ENCODE data around the gene SCML1. TPM values are rescaled to one million over a fixed set of nuclear protein-coding genes. Genes with fewer than 3 reads are reported as not detected.
"Not testable (repeated sequence)": the region's sequence is repeated elsewhere in the genome, so short reads cannot be mapped to it uniquely, and the experiment has no call there.

Gene SCML1
- total RNA-seq, 2 donors from 2014 or later: 5.6 to 20.1 TPM

- H3K4me1 ChIP-seq (ENCODE audit: control insufficient read depth in 1 of 2, low read depth in 2 of 2): no peaks in the 10 kb centered on the region
- H3K36me3 ChIP-seq: no peaks in the 10 kb centered on the region
- no peaks in the 10 kb centered on the region for H3K27me3 ChIP-seq (replicated peaks; ENCODE audit: insufficient read depth)
- H3K4me3 ChIP-seq: no peak overlapping the region
- TF ChIP-seq CTCF (IDR thresholded peaks at IDR 0.05): no peak
- no peak overlapping the region for H3K27ac ChIP-seq
- DNase-seq (ENCODE audit: low spot score): no peak
- ATAC-seq (ENCODE audit: insufficient number of reproducible peaks, low FRiP score, low read depth): no peak
- H3K9me3 ChIP-seq: no peaks in the 10 kb centered on the region
These were observed 36.1 kb downstream of the SCML1 start for GRCh38 chrX:17773221-17773876.

GRCh38 chrX:17774053-17774452 lies 36.8 kb downstream of the SCML1 start:
- no peaks in the 10 kb centered on the region for H3K36me3 ChIP-seq

GRCh38 chrX:17778997-17779396 lies 41.7 kb downstream of the SCML1 start:
- H3K27me3 ChIP-seq (replicated peaks; ENCODE audit: insufficient read depth): no peaks in the 10 kb centered on the region
- ATAC-seq (ENCODE audit: insufficient number of reproducible peaks, low FRiP score, low read depth): no peak

More at GRCh38 chrX:17774053-17774452, 36.8 kb downstream of the SCML1 start:
- no peaks in the 10 kb centered on the region for H3K27me3 ChIP-seq (replicated peaks; ENCODE audit: insufficient read depth)
- no peak overlapping the region for H3K4me3 ChIP-seq
- no peak for ATAC-seq (ENCODE audit: insufficient number of reproducible peaks, low FRiP score, low read depth)
- H3K9me3 ChIP-seq: no peaks in the 10 kb centered on the region
- no peaks in the 10 kb centered on the region for H3K4me1 ChIP-seq (ENCODE audit: control insufficient read depth in 1 of 2, low read depth in 2 of 2)
- H3K27ac ChIP-seq: no peak overlapping the region
- no peak for DNase-seq (ENCODE audit: low spot score)
- no peak for TF ChIP-seq CTCF (IDR thresholded peaks at IDR 0.05)

GRCh38 chrX:17779434-17779833 lies 42.1 kb downstream of the SCML1 start:
- ATAC-seq (ENCODE audit: insufficient number of reproducible peaks, low FRiP score, low read depth): no peak
- no peaks in the 10 kb centered on the region for H3K36me3 ChIP-seq
- H3K27me3 ChIP-seq (replicated peaks; ENCODE audit: insufficient read depth): no peaks in the 10 kb centered on the region
- no peak for TF ChIP-seq CTCF (IDR thresholded peaks at IDR 0.05)
- H3K9me3 ChIP-seq: no peaks in the 10 kb centered on the region
- H3K4me1 ChIP-seq (ENCODE audit: control insufficient read depth in 1 of 2, low read depth in 2 of 2): no peaks in the 10 kb centered on the region
- no peak for DNase-seq (ENCODE audit: low spot score)
- H3K27ac ChIP-seq: no peak overlapping the region
- H3K4me3 ChIP-seq: no peak overlapping the region

More at GRCh38 chrX:17778997-17779396, 41.7 kb downstream of the SCML1 start:
- Histone ChIP-seq H3K4me1 (ENCODE audit: control insufficient read depth in 1 of 2, low read depth in 2 of 2) (no peaks in the 10 kb centered on the region), H3K27ac (no peak overlapping the region), H3K4me3 (no peak overlapping the region), H3K36me3 (no peaks in the 10 kb centered on the region), H3K9me3 (no peaks in the 10 kb centered on the region)
- no peak for TF ChIP-seq CTCF (IDR thresholded peaks at IDR 0.05)
- DNase-seq (ENCODE audit: low spot score): no peak

- H3K27me3 ChIP-seq (replicated peaks; ENCODE audit: insufficient read depth); H3K9me3 ChIP-seq; H3K36me3 ChIP-seq; H3K4me3 ChIP-seq; DNase-seq (ENCODE audit: low spot score); ATAC-seq (ENCODE audit: insufficient number of reproducible peaks, low FRiP score, low read depth); H3K4me1 ChIP-seq (ENCODE audit: control insufficient read depth in 1 of 2, low read depth in 2 of 2); H3K27ac ChIP-seq: not testable (repeated sequence)
These were observed 49.5 kb downstream of the SCML1 start for GRCh38 chrX:17786554-17787347.

Measured in thoracic aorta (tissue), 2 donors.